GM12878 (cell line): ENCODE data around the gene PTGR2. TPM values are rescaled to one million over a fixed set of nuclear protein-coding genes. Genes with fewer than 3 reads are reported as not detected.

ENCODE experiments used
- ATAC-seq: fragments of 200-7000 bp; cut with Tn5 transposase; 3 replicates; pipeline ENCODE4 v1.9.1; 2020; ENCODE audit warnings: mild to moderate bottlenecking, moderate library complexity
- BruUV-seq: library from RNA; stranded (reverse); fragments of 400-500 nt; replicated peaks from 2 replicates; lab custom pipeline; 2021; lab: Mats Ljungman, UMichigan
- CTCF ChIA-PET: fragments of 300-600 bp; sonication (Branson Sonifier 250); formaldehyde crosslinking; extraction: SDS; loops from one replicate; lab custom pipeline; 2021; ENCODE audit warnings: inconsistent platforms; lab: Yijun Ruan, JAX
- POLR2A ChIA-PET: fragments of 350-600 bp; formaldehyde crosslinking; extraction: SDS; loops from one replicate; lab custom pipeline; 2021; ENCODE audit warnings: inconsistent platforms; lab: Charles Lee
- RAD21 ChIA-PET: fragments of 300-600 bp; sonication (Branson Sonifier 250); formaldehyde crosslinking; loops from one replicate; lab custom pipeline; 2023; ENCODE audit warnings: antibody characterized with exemption; ENCODE audit not compliant: unreplicated experiment; lab: Charles Lee
- SMC1A ChIA-PET: fragments of 300-600 bp; sonication (Branson Sonifier 250); formaldehyde crosslinking; loops from one replicate; lab custom pipeline; 2023; ENCODE audit not compliant: unreplicated experiment, uncharacterized antibody; lab: Charles Lee
- DNase-seq: peaks from one replicate; pipeline ENCODE4 v3.0.0-alpha.2; 2011; ENCODE audit warnings: low read depth, low spot score
- FAIRE-seq: peaks from 3 replicates; lab custom pipeline; 2011; peaks lifted over from hg19 to GRCh38; lab: Jason Lieb, UNC
- H2AFZ ChIP-seq: 2 replicates; pipeline ENCODE4 v1.6.0; 2011; ENCODE audit warnings: low read depth, low read length, control low read depth; ENCODE audit not compliant: control insufficient read depth
- H3K27ac ChIP-seq: 2 replicates; pipeline ENCODE4 v1.5.1; 2011; ENCODE audit warnings: control low read depth; ENCODE audit not compliant: control insufficient read depth, insufficient read depth
- H3K27me3 ChIP-seq, 2 experiments: replicated peaks in 1 of 2; 2 replicates each; pipeline versions ENCODE4 v1.6.0 to v1.6.1; 2011; ENCODE audit warnings: low read length in 1 of 2; ENCODE audit not compliant: control insufficient read depth in 2 of 2, insufficient read depth in 2 of 2
- H3K36me3 ChIP-seq, 2 experiments: 2 replicates each; pipeline ENCODE4 v1.5.1; 2011; ENCODE audit warnings: low read length in 1 of 2; ENCODE audit not compliant: control insufficient read depth in 2 of 2, insufficient read depth in 2 of 2
- H3K4me1 ChIP-seq: 2 replicates; pipeline ENCODE4 v1.6.1; 2011; ENCODE audit warnings: mild to moderate bottlenecking, low read length, moderate library complexity, mixed read lengths; ENCODE audit not compliant: control insufficient read depth, insufficient read depth
- H3K4me2 ChIP-seq: 2 replicates; pipeline ENCODE4 v1.6.0; 2011; ENCODE audit warnings: control low read depth; ENCODE audit not compliant: control insufficient read depth, insufficient read depth
- H3K4me3 ChIP-seq: fragments of 200-600 bp; sonication (generic); 2 replicates; pipeline ENCODE4 v1.5.1; 2016
- H3K79me2 ChIP-seq: 2 replicates; pipeline ENCODE4 v1.6.0; 2011; ENCODE audit warnings: low read length; ENCODE audit not compliant: control insufficient read depth, insufficient read depth
- H3K9ac ChIP-seq: 2 replicates; pipeline ENCODE4 v1.8.0; 2011; ENCODE audit warnings: low read length, control low read depth, mixed read lengths; ENCODE audit not compliant: control insufficient read depth, insufficient read depth
- H3K9me3 ChIP-seq: replicated peaks from 3 replicates; pipeline ENCODE4 v1.5.1; 2011; ENCODE audit warnings: mild to moderate bottlenecking, low read length; ENCODE audit not compliant: control insufficient read depth, insufficient read depth
- H4K20me1 ChIP-seq: 2 replicates; pipeline ENCODE4 v1.6.0; 2011; ENCODE audit not compliant: control insufficient read depth, insufficient read depth
- BRCA1 ChIP-seq: IDR thresholded peaks from 2 replicates; pipeline ENCODE4 v1.6.1; 2011; ENCODE audit warnings: low read depth, low read length, improper control_type of control experiment
- MLLT1 ChIP-seq: fragments of 450-650 bp; IDR thresholded peaks from 2 replicates; pipeline ENCODE4 v1.6.1; 2016; ENCODE audit warnings: mild to moderate bottlenecking
- SMAD5 ChIP-seq: IDR thresholded peaks from 2 replicates; pipeline ENCODE4 v1.6.1; 2016; ENCODE audit warnings: antibody characterized with exemption, low read depth
- WRNIP1 ChIP-seq: IDR thresholded peaks from 2 replicates; pipeline ENCODE4 v1.6.1; 2011; ENCODE audit warnings: low read depth, low read length, improper control_type of control experiment, borderline replicate concordance
- WGBS: methylation state at CpG from one replicate; pipeline ENCODE4 v1.1.6; 2016; ENCODE audit warnings: low lambda C conversion rate; ENCODE audit not compliant: insufficient replicate concordance, insufficient coverage; ENCODE audit errors: missing lambda C conversion rate; 5-methylcytosine and 5-hydroxymethylcytosine counted together
- in situ Hi-C: fragments of 300-500 bp; cut with MboI; formaldehyde crosslinking; loops from 9 replicates; pipeline ENCODE4 v1.14.3; 2018; ENCODE audit warnings: mixed read lengths
- intact Hi-C: fragments of 100-400 bp; cut with micrococcal nuclease; formaldehyde crosslinking; loops from one replicate; pipeline ENCODE4 v1.14.2; 2022; ENCODE audit not compliant: unreplicated experiment
- polyA plus RNA-seq, 11 experiments: library from polyadenylated mRNA; depleted of rRNA in 4 of 11; unstranded in 6 of 11; stranded (reverse) in 5 of 11; fragments of >200 nt; fragmentation: Nextera tagmentation in 4 of 11; fragmentation: Illumina TruSeq in 1 of 11; extraction: Ambion mirVana in 4 of 11; extraction: Trizol in 1 of 11; gene quantifications; 1 replicate in 1 of 11; 2 replicates in 10 of 11; pipeline versions ENCODE4 v1.2.1 to v1.2.3, GENCODE V29; 2011 to 2016; ENCODE audit warnings: inconsistent platforms in 2 of 11, missing spikeins in 2 of 11, low read depth in 1 of 11
- total RNA-seq, 4 experiments: library from RNA; depleted of rRNA in 3 of 4; stranded (reverse); fragments of >200 nt in 3 of 4; fragmentation: Illumina TruSeq in 1 of 4; extraction: Trizol in 1 of 4; gene quantifications; 2 replicates each; pipeline versions ENCODE4 v1.2.1 to v1.2.3, GENCODE V29; 2013 to 2021

PTGR2 gene
- total and polyA plus RNA-seq, 10 of the 15 experiments (the other 5 are each of a cell fraction or from before 2014, with no cell fraction given) = 3.3 to 12.8 (median 8.4) TPM

GRCh38 chr14:73887694-73888459 is 36.2 kb downstream of the PTGR2 start:
- 7% methylated on average over 7 of the region's 7 CpGs for WGBS
- no peak overlapping the region for H2AFZ ChIP-seq
- BruUV-seq = TSS peak; percentile 80

More at GRCh38 chr14:73887694-73888459, 36.2 kb downstream of the PTGR2 start:
- peak overlapping the region; percentile 79 for H3K9ac ChIP-seq
- DNase-seq (no peak), ATAC-seq (no peak), FAIRE-seq (no peak)
- in situ Hi-C loops (no loop called here), intact Hi-C loops (loop anchor here (2.0 to 5.0 kb wide), 2 partner anchors 37 to 161 kb away; partner anchors contain the start of gene PTGR2)
- H3K79me2 ChIP-seq = peaks cover 63% of the 10 kb centered on the region
- H4K20me1 ChIP-seq = no peaks in the 10 kb centered on the region
- H3K9me3 ChIP-seq = no peaks in the 10 kb centered on the region
- H3K4me3 ChIP-seq = peak overlapping the region; percentile 91
- H3K27ac ChIP-seq = peak overlapping the region; percentile 83
- H3K4me2 ChIP-seq = peak overlapping the region; percentile 85
- SMC1A ChIA-PET = interaction anchor here (0.5 to 2.0 kb wide), 5 partner anchors 10 to 242 kb away, joined by 3 to 5 read pairs (median 3); no protein-coding TSS in a partner anchor
- peaks cover 11% of the 10 kb centered on the region for H3K4me1 ChIP-seq
- RAD21 ChIA-PET = interaction anchor here (0.6 kb wide), 2 partner anchors 39 to 798 kb away, joined by 3 to 4 read pairs; no protein-coding TSS in a partner anchor
- no peaks in the 10 kb centered on the region for H3K27me3 ChIP-seq
- peaks cover 0 to 1% of the 10 kb centered on the region in 2 experiments; a peak in 1 of 4 replicates for H3K36me3 ChIP-seq
- TF ChIP-seq BRCA1 = no peak
- TF ChIP-seq WRNIP1 = no peak
- TF ChIP-seq SMAD5 = no peak
- no peak for TF ChIP-seq MLLT1
- CTCF ChIA-PET = interaction anchor here (0.6 to 2.1 kb wide), 2 partner anchors 35 to 156 kb away, joined by 3 to 6 read pairs; partner anchors contain the start of gene PTGR2
- POLR2A ChIA-PET = interaction anchor here (2.1 kb wide), 1 partner anchor 36 kb away, joined by 13 read pairs; the partner anchor contains the start of gene PTGR2
